HG02610 (cell line): ENCODE results near the gene CRYGS.
"Not testable (repeated sequence)": the region's sequence is repeated elsewhere in the genome, so short reads cannot be mapped to it uniquely, and the experiment has no call there.

Experiments used
- ATAC-seq: cut with Tn5 transposase; IDR thresholded peaks from one replicate; pipeline ENCODE4 v1.9.1; 2021; ENCODE audit warnings: mild to moderate bottlenecking, moderate library complexity; ENCODE audit not compliant: unreplicated experiment

The CRYGS gene

DNA sequence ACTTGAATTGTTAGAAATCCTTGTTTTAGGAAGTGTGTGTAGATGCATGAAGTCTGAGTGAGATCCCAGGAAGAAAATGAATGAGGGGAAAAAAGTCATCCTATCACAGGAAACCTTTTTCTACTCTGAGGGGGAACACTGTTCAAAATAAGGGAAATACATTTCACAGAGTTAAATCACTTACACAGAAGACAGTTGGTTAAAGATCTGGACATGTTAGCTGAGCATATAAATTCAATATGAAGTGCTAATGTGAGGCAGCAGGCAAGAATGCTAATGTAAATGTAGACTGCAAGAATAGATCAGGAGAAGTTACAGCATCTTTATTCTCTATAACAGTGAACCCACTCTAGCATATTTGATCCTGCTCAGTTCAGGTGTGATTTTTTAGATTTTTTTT, 20.4 kb upstream of the CRYGS start:
- ATAC-seq = no peak

DNA sequence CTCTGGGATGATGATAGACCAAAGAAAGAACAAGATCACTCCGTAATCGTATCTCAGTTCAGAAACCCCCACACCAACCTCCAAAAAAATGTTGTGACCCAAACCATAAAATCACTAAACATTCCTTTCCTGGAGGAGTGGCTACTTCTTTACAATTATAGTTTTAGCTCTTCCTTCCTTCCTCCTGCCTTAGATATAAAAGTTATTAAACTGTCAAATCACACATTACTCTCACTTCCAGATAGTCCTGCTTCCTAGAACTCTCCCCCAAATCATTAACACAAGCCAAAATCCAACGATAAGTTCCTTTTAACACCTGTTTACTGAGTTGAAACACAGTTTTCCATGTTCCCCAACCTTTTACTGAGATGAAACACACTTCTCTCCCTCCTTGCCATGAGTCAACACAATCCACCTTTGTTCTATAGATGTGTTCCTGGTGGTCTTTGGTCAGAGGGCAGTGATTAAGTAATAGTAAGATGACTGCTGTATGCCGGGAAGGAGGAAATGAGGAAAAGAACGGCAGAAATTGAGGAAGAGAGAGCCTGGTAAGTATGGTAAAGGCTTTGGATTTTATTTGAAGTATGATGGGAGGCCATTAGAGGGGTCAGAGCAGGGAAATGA, 8.3 kb upstream of the CRYGS start:
- ATAC-seq = no peak

DNA sequence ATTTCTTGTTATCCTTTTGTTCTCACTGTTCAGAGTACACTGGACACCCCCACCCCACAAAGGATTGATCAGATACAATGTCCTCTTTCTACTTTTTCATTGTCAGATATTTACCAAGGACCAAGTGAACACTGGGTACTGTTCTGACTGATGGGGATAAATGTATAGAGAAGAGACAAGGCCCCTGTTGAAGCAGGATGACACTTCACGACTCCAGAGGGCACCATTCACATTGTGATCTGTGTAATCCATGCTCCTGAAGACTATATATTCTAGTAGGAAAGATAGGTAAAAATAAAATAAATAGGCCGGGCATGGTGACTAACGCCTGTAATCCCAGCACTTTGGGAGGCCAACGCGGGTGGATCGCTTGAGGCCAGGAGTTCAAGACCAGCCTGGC, 7.2 kb upstream of the CRYGS start:
- no peak for ATAC-seq

DNA sequence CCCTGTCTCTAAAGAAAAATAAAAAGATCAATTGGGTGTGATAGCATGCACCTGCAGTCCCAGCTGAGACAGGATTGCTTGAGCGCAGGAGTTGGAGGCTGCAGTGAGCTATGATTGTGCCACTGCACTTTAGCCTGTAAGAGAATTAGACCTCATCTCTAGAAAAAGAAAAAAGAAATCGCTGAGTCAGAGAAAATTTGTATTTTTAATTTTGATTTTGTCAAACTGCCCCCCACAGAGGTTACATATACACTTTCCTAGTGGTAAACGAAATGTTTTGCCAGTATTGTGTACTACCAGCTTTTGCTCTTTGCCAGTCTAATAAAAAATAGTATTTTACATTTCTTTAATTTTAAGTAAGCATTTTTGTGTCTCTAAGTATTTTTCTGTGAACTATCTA, 5.3 kb upstream of the CRYGS start:
- no peak for ATAC-seq

DNA sequence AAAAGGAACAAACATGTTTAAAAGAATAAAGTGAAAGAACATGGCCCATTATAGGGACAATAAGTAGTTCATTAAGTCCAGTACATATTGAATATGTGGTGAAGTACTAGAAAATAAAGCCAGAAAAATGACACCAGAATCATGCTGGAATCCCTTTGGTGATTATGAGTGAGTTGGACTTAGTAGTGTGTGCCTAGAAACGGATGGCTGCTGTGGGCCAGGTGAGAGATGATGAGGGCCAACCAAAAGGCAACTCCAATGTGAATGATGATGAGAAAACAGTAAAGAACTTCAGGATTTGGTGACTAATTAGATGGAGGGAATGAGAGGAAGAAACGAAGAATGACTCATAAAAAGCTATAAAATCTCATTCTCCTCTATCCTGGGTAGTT, 3.3 kb downstream of the CRYGS start:
- ATAC-seq = no peak

DNA sequence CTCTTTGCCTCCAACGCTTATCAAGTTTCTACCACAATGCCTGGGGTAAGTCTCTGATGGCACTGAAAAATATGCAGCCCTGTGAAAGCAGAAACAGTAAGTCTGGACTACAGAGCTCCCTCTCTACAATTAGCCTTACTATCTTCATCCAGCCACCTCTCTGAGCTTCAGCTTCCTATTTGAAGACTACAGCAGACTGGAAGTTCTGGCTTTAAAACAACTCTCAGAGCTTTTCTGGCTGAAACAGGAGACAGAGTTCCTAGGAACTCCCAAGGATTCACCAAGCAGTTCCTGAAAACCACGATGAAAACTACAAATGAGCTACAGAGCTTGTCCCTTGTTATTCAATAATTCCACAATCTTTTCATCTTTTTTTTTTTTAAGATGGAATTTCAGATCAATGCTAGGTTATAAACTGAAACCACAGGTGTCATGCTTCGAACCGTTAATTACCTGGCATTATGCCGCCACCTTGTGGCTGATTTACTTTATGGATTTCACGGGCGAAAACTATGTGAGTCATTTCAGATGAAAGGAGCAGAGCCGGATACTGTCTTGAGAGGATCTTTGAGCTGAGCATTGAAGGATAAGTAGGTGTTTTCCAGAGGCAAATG, 3.9 kb downstream of the CRYGS start:
- peak; percentile 45 for ATAC-seq

DNA sequence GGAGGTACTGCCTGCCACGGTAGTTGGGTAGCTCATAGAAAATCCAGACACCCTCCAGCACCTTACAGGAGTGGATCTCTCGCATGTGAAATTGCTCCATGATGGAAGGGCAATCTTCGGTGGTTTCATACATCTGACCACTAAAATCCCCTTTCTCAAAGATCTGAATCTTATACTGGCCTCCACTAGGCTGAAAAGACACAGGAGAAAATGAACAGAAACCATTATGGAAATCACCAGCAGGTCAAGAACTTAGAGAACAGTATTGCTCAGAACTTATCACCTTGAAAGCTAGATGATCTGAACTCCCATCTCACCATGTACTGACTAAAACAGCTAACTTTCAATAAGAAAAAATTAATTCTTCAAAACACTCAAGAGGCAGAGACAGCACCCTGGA, 5.4 kb downstream of the CRYGS start:
- peak; percentile 42 for ATAC-seq

DNA sequence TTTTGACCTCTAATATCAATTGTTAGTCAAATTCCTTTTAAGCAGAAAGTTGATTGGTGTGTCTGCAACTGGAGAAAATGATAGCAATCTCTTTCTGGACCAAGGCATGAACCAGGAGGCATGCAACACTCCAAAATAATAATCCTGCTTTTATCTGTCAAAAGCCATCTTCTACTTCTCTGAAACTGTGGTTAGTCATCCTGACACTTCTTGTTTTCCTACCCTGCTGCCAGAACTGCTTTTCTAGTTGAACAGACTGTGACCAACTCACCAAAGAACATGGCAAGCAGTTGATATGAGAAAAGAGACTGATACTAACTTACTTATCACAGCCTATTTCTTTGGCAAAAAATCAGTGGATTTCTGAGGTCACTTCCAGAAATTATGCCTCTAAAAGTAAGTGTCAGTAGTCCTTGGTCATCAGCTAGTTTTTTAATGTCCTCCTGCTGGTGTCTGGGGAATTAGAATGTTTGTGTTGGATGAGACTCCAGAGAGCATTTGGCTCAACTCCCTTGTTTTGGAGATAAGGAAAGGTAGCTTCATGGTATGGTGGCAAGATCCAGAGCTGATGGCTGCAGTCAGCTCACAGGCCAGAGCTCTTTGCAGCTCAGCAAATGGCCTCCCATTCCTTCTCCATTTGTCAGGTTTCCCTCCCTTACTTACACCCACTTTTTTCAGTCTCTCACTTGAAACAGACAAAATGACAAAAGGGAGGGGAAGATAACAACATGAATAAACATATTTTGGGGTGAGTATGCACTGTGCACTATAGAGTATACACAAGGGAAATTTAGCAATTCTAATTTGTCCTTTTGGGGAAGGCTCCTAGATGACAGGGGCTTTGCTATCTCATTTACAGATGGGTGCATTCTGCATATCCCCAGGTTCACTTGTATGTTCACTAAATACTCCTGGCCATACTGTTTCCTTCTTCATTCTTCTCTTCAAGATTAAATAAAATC, 7.0 kb downstream of the CRYGS start:
- ATAC-seq = no peak

DNA sequence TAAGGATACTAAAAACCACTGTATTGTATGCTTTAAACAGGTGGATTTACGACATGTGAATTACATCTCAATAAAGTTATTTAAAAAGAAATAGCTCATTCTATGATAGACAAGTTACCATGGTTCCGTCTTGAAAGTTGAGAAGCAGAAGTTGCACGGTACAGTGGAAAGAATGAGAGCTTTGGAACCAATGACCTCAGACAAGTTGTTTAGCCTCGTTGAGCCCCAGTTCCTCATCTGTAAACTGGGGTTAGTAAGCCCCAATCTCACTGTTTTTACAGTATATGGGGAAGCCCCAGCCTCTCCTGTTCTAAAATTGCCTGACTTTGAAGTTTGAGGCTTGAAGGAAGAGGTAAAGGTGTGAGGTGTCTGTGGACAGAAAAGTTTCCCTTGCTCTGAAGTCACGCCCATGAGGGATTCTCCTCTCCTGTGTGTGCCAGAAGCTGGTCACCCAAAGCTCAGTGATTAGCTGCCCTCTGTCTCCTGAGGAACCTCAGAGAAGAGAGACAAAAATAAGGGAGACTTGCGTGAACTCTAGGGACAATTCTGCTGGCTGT, 10.0 kb downstream of the CRYGS start:
- ATAC-seq = peak; percentile 77

DNA sequence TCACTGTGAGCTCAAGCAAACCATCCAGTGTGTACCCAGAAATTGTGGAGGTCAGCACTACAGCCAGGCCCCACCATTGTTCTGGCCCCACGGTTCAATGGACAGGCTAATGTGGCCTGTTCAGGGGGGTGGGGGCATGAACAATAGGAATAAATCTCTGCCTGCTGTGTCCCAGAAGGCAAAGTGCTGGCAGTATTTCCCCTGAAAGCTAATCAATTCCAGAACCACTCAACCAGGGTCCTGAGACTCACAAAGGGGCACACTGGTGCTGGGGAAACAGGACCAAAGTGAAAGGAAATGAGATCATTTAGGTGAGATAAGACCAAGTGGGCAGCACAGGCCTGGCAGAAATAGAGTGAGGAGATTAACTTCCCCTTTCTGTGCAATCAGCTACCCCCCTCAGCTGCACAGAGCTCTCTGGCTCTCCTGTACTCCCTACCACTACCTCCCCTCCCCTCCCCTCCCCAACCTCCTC, 11.5 kb downstream of the CRYGS start:
- ATAC-seq = peak; percentile 37

DNA sequence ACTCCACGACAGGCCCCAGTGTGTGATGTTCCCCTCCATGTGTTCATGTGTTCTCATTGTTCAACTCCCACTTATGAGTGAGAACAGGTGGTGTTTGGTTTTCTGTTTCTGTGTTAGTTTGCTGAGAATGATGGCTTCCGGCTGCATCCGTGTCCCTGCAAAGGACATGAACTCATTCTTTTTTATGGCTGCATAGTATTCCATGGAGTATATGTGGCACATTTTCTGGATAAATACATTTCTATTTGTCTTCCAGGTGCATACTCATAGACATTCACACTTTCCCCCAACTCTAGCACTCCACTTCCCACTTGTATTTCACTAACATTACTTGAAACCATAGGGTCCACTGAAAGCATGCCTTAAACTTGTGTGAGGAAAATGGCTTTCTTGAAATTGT, 12.5 kb downstream of the CRYGS start:
- ATAC-seq = not testable (repeated sequence)

DNA sequence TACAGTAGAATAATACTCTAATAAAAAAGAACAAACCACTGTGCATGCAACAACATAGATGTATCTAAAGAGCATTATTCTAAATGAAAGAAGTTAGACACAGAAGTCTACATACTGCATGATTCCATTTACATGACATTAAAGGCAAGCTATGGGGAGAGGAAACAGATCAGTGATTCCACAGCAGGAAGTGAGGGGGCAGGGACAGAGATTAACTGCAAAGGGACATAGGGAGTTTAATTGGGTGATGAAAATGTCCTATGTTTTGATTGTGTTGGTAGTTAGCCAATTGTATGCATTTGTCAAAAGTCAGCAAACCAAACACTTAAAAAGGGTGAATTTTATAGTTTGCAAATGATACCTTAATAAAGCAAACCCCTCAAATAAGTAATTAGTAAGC, 13.8 kb downstream of the CRYGS start:
- no peak for ATAC-seq

DNA sequence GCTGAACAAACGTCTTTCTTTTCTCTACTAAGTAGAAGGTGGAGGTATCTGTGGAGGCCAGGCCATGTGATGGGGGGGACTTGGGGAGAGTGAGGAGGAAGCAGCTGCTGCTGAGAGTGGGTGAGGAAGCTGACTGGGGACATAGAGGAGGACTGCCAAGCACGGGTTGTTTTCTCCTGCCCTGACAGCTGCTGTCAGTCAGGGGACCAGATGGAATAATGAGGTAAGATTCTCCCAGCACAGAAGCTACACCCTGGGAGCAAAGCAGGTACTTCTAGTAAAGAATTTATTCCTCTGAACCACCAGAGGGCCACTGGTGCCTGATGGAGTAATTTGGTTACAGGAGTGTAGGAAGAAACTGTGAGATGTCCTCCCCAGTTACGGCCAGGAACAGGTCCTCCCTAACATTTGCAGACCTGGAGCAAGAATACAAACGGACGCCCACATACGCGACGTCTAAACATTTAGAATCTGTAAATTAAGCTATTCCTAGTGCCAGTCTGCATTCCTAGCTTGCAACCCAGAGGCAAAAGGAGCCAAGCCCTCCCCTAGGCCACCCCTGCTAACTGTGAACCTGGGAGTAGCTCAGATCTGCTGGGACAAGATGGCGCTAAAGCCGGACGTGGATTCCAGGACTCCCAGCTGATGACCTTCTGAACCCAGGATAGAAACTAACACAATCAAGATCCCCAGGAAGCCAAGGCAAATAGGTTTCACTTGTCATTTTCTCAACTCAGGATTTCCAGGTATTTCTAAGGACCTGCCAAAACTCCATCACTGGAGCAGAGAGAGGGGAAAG, 14.8 kb downstream of the CRYGS start:
- no peak for ATAC-seq

DNA sequence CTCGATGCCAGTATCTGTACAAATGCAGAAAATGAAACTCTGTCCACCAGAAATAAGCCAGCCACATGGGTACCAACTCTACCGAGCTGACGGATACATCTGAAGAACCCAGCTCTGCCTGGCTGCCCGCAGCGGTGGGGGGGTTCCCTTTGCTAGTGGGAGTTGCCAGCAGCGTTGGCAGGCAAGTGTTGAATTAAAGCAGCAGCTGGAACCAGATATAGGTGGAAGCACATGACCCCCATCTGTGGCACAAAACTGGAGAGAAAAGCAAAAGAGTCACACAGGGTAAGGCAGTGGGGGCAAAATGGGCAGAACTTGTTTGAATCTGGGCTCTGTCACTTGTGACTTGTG, 17.9 kb downstream of the CRYGS start:
- ATAC-seq = peak; percentile 40

DNA sequence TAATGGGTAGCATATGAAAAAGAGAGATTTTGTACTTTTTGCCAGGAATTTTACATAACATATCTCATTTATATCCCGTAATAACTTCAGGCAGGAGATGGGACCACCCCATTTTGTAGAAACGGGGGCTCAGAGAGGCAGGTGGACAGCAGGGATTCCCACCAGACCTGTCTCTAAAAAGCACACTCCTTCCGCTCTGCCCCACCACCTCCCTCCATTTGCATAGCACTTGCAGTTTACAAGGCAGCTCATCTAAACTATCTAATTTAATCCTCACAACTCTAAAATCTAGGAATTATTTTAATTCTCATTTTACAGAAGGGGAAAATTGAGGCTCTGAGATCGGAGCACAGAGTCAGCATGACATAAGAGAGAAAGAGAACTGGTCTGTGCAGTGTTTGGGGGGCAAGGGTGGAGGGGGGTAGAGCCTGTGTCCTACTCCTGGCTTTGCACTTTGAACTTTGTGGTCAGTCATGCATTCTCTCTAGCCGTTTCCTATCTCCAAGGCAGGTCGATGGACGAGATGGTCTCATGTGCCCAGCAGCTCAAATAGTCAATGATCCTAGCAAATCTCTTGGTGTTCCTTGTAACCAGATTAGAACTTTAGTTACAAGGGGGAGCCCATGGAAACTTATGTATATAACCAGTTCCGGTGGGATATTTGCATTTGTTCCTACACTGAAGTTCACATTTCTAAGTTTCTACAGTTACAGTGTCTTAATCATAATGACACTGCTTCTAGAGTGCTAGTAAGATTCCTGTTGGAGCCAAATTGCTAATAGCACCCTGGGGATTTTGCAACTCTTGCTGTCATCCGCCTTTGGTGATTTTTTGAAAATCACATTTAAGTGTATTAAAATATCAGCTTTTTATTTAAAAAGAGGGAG, 18.6 kb downstream of the CRYGS start:
- ATAC-seq = peak; percentile 30

DNA sequence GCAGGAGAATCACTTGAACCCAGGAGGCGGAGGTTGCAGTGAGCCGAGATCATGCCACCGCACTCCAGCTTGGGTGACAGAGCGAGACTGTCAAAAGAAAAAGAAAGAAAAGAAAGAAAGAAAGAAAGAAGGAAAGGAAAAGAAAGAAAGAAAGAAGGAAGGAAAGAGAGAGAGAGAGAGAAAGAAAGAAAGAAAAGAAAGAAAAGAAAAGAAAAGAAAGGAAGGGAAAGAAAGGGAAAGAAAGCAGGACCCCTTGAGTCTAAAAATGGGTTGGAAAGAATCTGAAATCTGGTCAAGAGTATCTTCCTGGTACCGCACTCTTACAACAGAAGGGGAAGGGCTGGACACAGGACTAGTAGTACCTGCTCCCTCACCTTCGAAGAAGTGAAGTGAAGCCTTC, 19.6 kb downstream of the CRYGS start:
- no peak for ATAC-seq

DNA sequence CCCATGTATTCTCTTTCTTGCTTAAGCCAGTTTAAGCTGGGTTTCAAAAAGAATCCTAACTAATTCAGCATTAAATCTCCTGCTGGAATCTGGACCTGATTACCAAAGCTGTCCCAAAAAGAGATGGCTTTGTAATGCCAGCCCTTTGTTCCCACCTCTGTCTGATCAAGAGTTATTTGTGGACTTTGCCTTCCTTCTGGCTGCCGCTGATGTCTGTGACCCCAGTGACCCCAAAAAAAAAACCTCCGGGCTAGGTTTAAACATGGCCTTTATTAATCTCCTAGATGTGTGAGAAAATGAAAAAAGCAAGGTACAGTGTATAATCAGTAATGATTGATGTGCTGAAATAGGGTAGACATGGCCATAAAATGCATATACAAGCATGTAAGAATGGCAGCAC, 20.7 kb downstream of the CRYGS start:
- ATAC-seq = no peak

DNA sequence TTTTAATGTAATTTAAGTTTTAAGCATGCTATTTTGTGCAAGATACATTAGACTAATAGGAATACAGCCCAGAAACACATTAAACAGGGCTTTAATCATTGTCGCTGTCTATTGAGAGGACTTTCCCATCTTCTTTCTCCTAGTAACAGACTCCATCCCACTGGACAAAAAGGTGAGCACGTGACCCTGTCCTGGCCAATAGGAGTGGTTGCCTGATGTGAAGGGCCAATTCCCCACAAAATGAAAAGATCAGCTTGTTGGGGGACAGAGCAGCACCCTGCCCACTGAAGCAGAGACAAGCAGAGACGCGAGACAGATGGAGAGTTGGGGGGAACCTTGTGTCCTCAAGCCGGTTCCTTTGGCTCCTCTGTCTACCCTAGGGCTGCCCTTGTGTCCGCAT, 21.2 kb downstream of the CRYGS start:
- no peak for ATAC-seq

DNA sequence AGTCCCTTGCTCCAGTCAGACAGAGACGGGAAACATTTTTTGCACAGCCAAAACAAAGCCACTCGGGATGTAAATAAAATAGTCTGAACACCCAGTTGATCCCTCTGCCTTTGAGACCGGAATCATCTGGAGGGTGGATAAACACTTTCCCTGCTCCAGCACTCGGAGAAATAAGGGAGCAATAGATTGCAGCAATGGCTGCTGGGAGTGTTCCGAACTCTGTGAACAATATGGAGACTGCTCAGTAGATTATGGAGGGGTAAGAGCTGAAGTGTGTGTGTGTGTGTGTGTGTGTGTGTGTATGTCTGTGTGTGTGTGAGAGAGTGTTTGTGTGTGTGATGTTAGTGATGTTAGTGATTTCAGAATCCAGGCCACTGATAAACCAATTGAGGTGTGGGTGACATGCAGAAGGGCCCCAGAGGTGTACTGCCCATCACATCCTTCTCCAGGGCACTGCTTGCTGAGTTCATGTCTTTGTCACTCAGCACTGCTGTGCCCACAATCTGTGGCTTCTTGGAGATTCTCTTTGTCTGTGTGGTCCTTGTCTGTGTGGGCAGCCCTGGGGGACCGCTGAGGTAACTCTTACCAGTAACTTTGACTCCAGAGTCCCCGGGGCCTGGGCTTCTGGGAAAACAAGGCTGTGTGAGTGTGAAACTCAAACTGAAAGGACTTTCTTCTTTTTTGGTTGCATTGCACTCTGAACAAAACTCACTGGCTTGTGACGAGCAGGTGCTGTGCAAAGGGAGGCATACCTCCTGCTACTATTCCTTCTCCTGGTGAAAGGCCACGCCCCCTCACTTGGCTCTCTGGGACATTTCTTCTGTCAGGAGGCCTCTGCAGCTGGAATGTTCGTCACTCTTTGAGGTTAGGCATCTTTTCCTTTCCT, 23.0 kb downstream of the CRYGS start:
- peak; percentile 64 for ATAC-seq
